GM19324 (cell line): Measurements from ENCODE around the gene CDK2AP2.

Source experiments
- ATAC-seq: cut with Tn5 transposase; IDR thresholded peaks from one replicate; pipeline ENCODE4 v1.9.1; 2021; ENCODE audit warnings: mild to moderate bottlenecking, moderate library complexity; ENCODE audit not compliant: unreplicated experiment, low FRiP score

Gene CDK2AP2

DNA sequence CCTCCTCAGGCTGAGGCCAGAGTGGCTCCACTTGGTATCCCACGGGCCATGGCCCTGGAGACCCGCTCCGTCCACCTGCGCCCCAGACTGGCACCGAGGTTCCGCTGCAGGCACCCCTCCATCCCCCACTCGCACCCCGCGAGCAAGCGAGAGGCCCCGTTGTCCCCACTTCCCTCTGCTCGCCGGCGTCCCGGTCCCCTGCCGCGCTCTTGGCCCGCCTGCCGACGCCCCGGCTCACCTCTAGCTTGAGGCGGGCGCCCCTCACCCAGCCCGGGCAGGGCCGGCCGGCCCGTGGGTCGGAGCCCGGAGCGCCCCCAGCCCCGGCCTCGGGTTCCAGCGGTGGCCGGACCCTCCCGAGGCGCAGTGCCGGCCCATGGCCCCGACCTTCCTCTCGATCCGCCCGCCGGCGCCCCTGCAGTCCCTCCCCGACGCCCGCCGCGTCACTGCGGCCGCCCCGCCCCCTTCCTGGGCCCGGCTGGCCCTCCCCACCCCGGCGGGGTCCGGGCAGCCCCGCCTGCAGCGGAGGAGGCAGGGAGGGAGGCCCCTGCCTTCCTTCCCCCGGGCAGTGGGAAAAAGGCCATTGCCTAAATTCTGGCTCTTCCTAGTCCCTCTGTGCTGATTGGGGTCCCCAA is 2.9 kb downstream of the CDK2AP2 start, which contains the start of gene PITPNM1:
TSS of gene PITPNM1 (minus strand) at position 414 of the 632 bp plus-strand sequence. CDS start 1,183 bp downstream, outside the sequence.
- no peak for ATAC-seq

GRCh38 chr11:67504005-67504949 is 3.7 kb downstream of the CDK2AP2 start:
- no peak for ATAC-seq

- ATAC-seq, result no peak
Observed at GRCh38 chr11:67503119-67504004, 4.6 kb downstream of the CDK2AP2 start.

- no peak for ATAC-seq
Observed at GRCh38 chr11:67502328-67502979, 5.5 kb downstream of the CDK2AP2 start.

GRCh38 chr11:67501854-67502253 is 6.1 kb downstream of the CDK2AP2 start:
- ATAC-seq, result no peak

DNA sequence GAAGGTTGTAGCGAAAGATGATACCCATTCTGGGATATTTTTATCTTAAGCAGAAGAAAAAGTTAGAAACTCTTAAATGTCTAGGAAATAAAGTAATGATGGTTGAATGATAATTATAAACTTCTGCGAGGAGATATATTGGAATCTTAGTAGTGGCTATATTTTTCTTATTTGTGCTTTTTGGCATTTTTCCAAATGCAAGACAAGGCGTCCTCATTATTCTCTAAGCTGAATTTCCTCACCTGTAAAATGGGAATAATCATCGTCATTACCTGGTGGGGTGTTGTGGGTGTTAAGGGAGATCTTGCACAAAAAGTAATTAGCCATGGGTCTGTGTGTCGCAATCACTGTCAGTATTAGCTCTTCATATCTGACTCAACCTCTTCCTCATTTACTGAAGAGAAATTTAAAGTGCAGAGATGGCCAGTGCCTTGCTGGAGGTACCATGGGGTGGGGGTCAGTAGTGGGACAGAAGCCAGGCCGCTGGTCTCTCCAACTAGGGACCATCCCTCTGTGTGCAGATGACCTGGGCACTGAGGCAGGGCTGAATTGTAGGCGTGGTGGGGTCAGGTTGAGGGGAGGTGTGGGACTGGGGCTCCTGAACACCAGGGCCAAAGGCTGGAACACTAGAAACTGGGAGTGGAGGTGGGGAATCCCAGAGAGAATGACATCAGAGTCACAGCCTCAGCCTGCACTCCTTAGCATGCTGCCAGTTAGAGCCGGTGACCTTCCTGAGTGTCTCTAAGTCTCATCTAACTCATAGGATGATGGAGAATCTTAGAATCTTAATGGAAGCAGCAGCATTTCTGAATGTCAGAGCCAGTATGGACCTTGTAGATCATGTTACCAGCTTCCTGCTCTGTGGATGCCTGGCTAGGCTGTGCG is 6.9 kb downstream of the CDK2AP2 start:
- ATAC-seq, result no peak

GRCh38 chr11:67500484-67500821 is 7.5 kb downstream of the CDK2AP2 start:
- ATAC-seq, result no peak

DNA sequence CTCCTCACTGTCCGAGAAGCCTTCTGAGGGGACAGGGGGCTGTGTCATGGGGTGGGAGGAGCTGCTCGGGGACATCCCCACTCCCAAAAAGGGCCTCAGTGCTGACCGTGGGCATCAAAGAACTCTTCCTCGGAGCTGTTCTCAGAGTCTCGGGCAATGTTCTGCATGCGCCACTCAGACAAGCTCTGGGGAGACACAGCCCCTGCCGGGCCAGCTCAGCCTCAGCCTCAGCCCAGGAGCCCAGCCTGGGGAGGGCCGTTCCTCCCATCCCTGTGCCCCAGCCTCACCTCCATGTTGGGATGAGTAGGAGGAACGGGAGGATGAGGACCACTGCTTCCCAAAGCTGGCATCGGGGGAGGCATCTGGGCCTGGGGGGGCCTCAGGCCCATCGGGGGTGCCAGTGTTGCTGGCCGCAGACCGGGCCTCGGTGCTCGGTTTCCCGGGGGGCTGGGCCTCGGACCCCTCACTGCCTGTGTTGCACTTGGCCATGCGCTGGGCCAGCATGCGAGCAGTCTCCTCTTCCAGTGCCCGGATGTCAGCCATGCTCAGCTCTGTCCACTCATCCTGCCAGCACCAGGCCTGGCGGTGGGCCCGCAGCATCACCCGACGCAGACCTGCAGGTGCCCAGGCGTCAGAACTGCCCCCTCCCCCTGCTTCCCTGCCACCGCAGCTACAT is 8.0 kb downstream of the CDK2AP2 start:
- ATAC-seq, result no peak

GRCh38 chr11:67498544-67498972 is 9.4 kb downstream of the CDK2AP2 start:
- no peak for ATAC-seq

DNA sequence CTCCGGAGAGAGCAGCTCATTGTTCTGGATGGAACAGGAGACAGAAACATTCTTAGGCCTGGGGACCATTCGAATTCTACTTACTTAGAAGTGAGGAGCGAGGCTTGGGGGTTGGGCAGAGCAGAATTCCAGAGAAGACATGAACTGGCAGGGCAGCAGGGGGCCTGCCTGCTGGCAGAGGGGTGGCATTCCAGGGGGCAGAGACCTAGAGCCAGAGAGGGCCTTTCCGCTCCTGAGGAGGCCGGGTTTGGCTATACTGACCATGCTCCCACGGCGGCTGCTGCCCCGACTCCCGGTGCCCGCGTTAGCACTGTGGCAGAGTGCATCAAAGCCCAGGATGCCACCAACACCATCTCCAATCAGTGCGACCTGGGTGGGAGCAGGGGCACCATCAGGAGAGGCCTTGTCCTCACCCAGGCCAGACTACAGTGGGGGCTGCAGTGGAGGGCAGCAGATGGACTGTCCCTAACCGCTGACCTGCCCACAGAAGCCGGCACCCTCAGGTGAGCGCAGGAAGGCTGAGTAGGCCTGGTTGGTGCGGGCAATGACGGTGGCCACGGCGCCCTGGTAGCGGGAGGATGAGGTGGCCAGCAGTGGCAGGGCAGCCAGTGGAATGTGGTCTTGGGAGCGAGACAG is 10.2 kb downstream of the CDK2AP2 start:
- no peak for ATAC-seq

- ATAC-seq, result no peak
Observed at GRCh38 chr11:67496113-67496512, 11.8 kb downstream of the CDK2AP2 start.

- ATAC-seq, result no peak
Observed at GRCh38 chr11:67495234-67496005, 12.5 kb downstream of the CDK2AP2 start.

- ATAC-seq, result no peak
Observed at GRCh38 chr11:67494371-67495233, 13.4 kb downstream of the CDK2AP2 start.

DNA sequence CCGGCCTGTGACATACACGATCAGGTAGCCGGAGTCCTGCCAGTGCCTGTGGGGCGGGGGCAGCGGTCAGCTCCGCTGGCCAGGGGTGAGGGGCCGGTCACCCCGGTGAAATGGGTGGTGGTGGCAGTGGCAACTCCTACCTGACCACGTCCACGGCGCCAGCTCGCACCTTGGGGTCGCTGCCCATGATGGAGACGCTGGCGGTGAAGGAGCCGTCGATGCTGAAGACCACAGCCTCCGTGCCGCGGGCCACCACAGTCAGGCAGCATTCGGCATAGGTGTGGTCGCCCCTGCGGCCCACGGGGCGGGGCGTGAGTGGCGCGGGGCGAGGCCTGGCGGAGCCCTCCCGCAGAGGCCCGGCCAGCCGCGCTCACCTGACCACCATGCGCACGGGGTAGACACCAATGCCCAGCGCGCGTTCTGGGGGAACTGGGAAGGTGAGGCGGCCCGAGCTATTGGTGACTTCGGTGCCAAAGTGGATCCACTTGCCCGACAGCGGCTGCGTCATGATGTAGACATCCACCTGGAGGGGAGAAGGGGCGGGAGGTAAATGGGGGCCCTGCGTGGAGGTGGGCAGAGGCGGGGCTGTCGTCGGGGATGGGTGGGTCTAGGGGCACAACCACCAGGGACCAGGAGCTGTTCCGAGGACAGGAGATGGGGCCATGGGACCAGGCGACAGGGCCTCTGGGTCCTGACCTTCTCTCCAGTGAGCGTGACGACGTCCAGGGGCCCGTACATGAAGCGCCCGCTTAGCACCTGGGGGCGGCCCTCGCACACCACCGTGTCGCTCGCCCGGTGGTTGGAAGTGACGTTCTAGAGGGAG is 14.2 kb downstream of the CDK2AP2 start:
- ATAC-seq, result no peak

- ATAC-seq, result no peak
Observed at GRCh38 chr11:67492801-67493547, 15.0 kb downstream of the CDK2AP2 start.
